ENCODE results near the gene ITIH4. TPM values are rescaled to one million over a fixed set of nuclear protein-coding genes. Genes with fewer than 3 reads are reported as not detected.

The ITIH4 gene
- total RNA-seq, 4 donors from 2014 or later = 3.9 to 8.6 (median 7.5) TPM

GRCh38 chr3:52835766-52836470 is 5.4 kb upstream of the ITIH4 start:
- intact Hi-C loops (cut with DNase I) = no loop called here
- TF ChIP-seq CTCF (IDR thresholded peaks at IDR 0.05) (no peak), POLR2A (IDR thresholded peaks at IDR 0.05) (no peak)
- Histone ChIP-seq H3K27ac (no peak overlapping the region), H3K36me3 (peaks cover under 1 to 12% of the 10 kb centered on the region in 2 donors), H3K27me3 (no peaks in the 10 kb centered on the region), H3K4me1 (peaks cover 0 to 4% of the 10 kb centered on the region in 2 donors), H3K4me3 (replicated peaks in 1 of 3) (no peak overlapping the region), H3K9me3 (no peaks in the 10 kb centered on the region)
- DNase-seq = no peak
- 80 to 95% methylated on average over 8 of the region's 8 CpGs for whole genome bisulfite sequencing, 2 donors

GRCh38 chr3:52834871-52835501 is 4.5 kb upstream of the ITIH4 start, which contains the start of gene MUSTN1:
Gene MUSTN1, minus strand, starts transcription at chr3:52835019. Its CDS starts 71 bp downstream, at chr3:52834948.
- intact Hi-C loops (cut with DNase I) = no loop called here
- H3K36me3 ChIP-seq = peaks cover 0 to 7% of the 10 kb centered on the region in 2 donors
- no peak for DNase-seq

GRCh38 chr3:52833202-52833601 is 2.7 kb upstream of the ITIH4 start:
- intact Hi-C loops (cut with DNase I) = no loop called here
- WGBS, 2 donors = 96 to 99% methylated on average over 9 to 14 of the region's 14 CpGs
- TF ChIP-seq CTCF (IDR thresholded peaks at IDR 0.05) = no peak
- no peak for TF ChIP-seq POLR2A (IDR thresholded peaks at IDR 0.05)
- DNase-seq = no peak
- Histone ChIP-seq H3K9me3 (no peaks in the 10 kb centered on the region), H3K4me1 (peaks cover 0 to 4% of the 10 kb centered on the region in 2 donors), H3K4me3 (replicated peaks in 1 of 3) (no peak overlapping the region), H3K27me3 (no peaks in the 10 kb centered on the region), H3K36me3 (peaks cover 0 to 6% of the 10 kb centered on the region in 2 donors), H3K27ac (no peak overlapping the region)

More at GRCh38 chr3:52834871-52835501, 4.5 kb upstream of the ITIH4 start, which contains the start of gene MUSTN1:
- Histone ChIP-seq H3K4me1 (peaks cover 0 to 4% of the 10 kb centered on the region in 2 donors), H3K9me3 (no peaks in the 10 kb centered on the region), H3K27me3 (no peaks in the 10 kb centered on the region), H3K4me3 (replicated peaks in 1 of 3) (no peak within 1 kb of the TSS), H3K27ac (no peak within 1 kb of the TSS)
- WGBS, 2 donors = 64 to 71% methylated on average over 3 to 8 of the region's 11 CpGs
- TF ChIP-seq POLR2A (IDR thresholded peaks at IDR 0.05) (no peak), CTCF (IDR thresholded peaks at IDR 0.05) (no peak)

GRCh38 chr3:52831500-52832301 is 1.2 kb upstream of the ITIH4 start:
- peak; percentile 20 to 29 for DNase-seq
- H3K4me3 ChIP-seq (replicated peaks in 1 of 3) = no peak overlapping the region
- TF ChIP-seq POLR2A (IDR thresholded peaks at IDR 0.05) = no peak
- TF ChIP-seq CTCF (IDR thresholded peaks at IDR 0.05) = no peak
- peaks cover 0 to 4% of the 10 kb centered on the region in 2 donors for H3K4me1 ChIP-seq
- H3K27ac ChIP-seq = no peak overlapping the region
- peaks cover 0 to 6% of the 10 kb centered on the region in 2 donors for H3K36me3 ChIP-seq
- intact Hi-C loops (cut with DNase I) = no loop called here
- no peaks in the 10 kb centered on the region for H3K27me3 ChIP-seq
- WGBS, 2 donors = 63 to 71% methylated on average over 14 to 19 of the region's 21 CpGs
- H3K9me3 ChIP-seq = no peaks in the 10 kb centered on the region

Data from thyroid gland (tissue), 4 donors.